Activated CD8-positive, alpha-beta memory T cell treated with anti-CD3 and anti-CD28 coated beads for 36 hours (primary cell): ENCODE results near the gene EOLA1. TPM values are rescaled to one million over a fixed set of nuclear protein-coding genes. Genes with fewer than 3 reads are reported as not detected.
"Not testable (repeated sequence)": the region's sequence is repeated elsewhere in the genome, so short reads cannot be mapped to it uniquely, and the experiment has no call there.

ENCODE experiments used
- CTCF ChIA-PET: fragments of 350-600 bp; sonication (Branson Sonifier 250); formaldehyde crosslinking; loops from one replicate; lab custom pipeline; 2021; ENCODE audit warnings: antibody characterized with exemption; lab: Charles Lee
- POLR2A ChIA-PET: fragments of 350-600 bp; sonication (Branson Sonifier 250); formaldehyde crosslinking; loops from one replicate; lab custom pipeline; 2021; ENCODE audit warnings: antibody characterized with exemption; lab: Charles Lee
- total RNA-seq, 2 experiments: library from RNA; stranded (reverse); gene quantifications; one replicate each; pipeline ENCODE4 v1.2.3, GENCODE V29; 2021

Gene EOLA1
- total RNA-seq, 2 experiments from 2014 or later, result 31.3 to 33.4 TPM

- POLR2A ChIA-PET, result not testable (repeated sequence)
Observed at GRCh38 chrX:149533999-149534398, 6.8 kb upstream of the EOLA1 start.

GRCh38 chrX:149534926-149535602 is 5.7 kb upstream of the EOLA1 start:
- CTCF ChIA-PET, result not testable (repeated sequence)

More at GRCh38 chrX:149533999-149534398, 6.8 kb upstream of the EOLA1 start:
- CTCF ChIA-PET, result not testable (repeated sequence)

GRCh38 chrX:149537474-149537873 is 3.3 kb upstream of the EOLA1 start:
- POLR2A ChIA-PET, CTCF ChIA-PET: not testable (repeated sequence)

More at GRCh38 chrX:149534926-149535602, 5.7 kb upstream of the EOLA1 start:
- POLR2A ChIA-PET, result not testable (repeated sequence)

GRCh38 chrX:149539283-149540130 is 1.3 kb upstream of the EOLA1 start:
- ChIA-PET CTCF (interaction anchor here (1.3 kb wide), 1 partner anchor 27 kb away, joined by 7 read pairs; no protein-coding TSS in a partner anchor), POLR2A (interaction anchor here (1.0 to 2.5 kb wide), 3 partner anchors 8 to 35 kb away, joined by 3 to 10 read pairs (median 8); partner anchors contain the start of gene IDS)

GRCh38 chrX:149540131-149540620 is 636 bp upstream of the EOLA1 start:
- ChIA-PET POLR2A (interaction anchor here (0.6 to 2.5 kb wide), 5 partner anchors 9 to 1640 kb away, joined by 3 to 10 read pairs (median 5); partner anchors contain the start of gene IDS), CTCF (interaction anchor here (0.6 to 1.3 kb wide), 3 partner anchors 28 to 1178 kb away, joined by 5 to 7 read pairs (median 6); partner anchors contain the start of gene IDS)

- CTCF ChIA-PET, result interaction anchor here (0.9 kb wide), 1 partner anchor 37 kb away, joined by 3 read pairs; the partner anchor contains the start of gene IDS
- POLR2A ChIA-PET, result interaction anchor here (2.5 kb wide), 1 partner anchor 29 kb away, joined by 8 read pairs; no protein-coding TSS in a partner anchor
Observed at GRCh38 chrX:149541521-149542047, 772 bp downstream of the EOLA1 start.

- POLR2A ChIA-PET, CTCF ChIA-PET: not testable (repeated sequence)
Observed at GRCh38 chrX:149545545-149546543, 5.0 kb downstream of the EOLA1 start.

- POLR2A ChIA-PET, CTCF ChIA-PET: not testable (repeated sequence)
Observed at GRCh38 chrX:149546962-149547361, 6.2 kb downstream of the EOLA1 start.

GRCh38 chrX:149547782-149548181 is 7.0 kb downstream of the EOLA1 start:
- CTCF ChIA-PET, POLR2A ChIA-PET: not testable (repeated sequence)

GRCh38 chrX:149549701-149550100 is 8.9 kb downstream of the EOLA1 start, which contains the start of gene HSFX3:
Gene HSFX3 (minus strand): TSS chrX:149549924. CDS start chrX:149549852, 72 bp downstream.
- CTCF ChIA-PET, result not testable (repeated sequence)

GRCh38 chrX:149550454-149550853 is 9.6 kb downstream of the EOLA1 start:
- POLR2A ChIA-PET, CTCF ChIA-PET: not testable (repeated sequence)

More at GRCh38 chrX:149549701-149550100, 8.9 kb downstream of the EOLA1 start, which contains the start of gene HSFX3:
- POLR2A ChIA-PET, result not testable (repeated sequence)

- CTCF ChIA-PET, POLR2A ChIA-PET: not testable (repeated sequence)
Observed at GRCh38 chrX:149551245-149551938, 10.6 kb downstream of the EOLA1 start.

- POLR2A ChIA-PET, CTCF ChIA-PET: not testable (repeated sequence)
Observed at GRCh38 chrX:149551939-149552248, 11.1 kb downstream of the EOLA1 start.

- POLR2A ChIA-PET, CTCF ChIA-PET: not testable (repeated sequence)
Observed at GRCh38 chrX:149555251-149555650, 14.4 kb downstream of the EOLA1 start.

GRCh38 chrX:149563359-149563758 is 22.5 kb downstream of the EOLA1 start:
- ChIA-PET POLR2A (no interaction called here), CTCF (no interaction called here)

- POLR2A ChIA-PET, result no interaction called here
- CTCF ChIA-PET, result no interaction called here
Observed at GRCh38 chrX:149567621-149568417, 27.0 kb downstream of the EOLA1 start.

- ChIA-PET POLR2A (no interaction called here), CTCF (no interaction called here)
Observed at GRCh38 chrX:149568701-149569296, 28.0 kb downstream of the EOLA1 start.
